RWPE1 (cell line): ENCODE measurements around the gene TBCK.
A peak's percentile ranks its signal among the peaks of the same experiment; 100 is the strongest.

Experiments used
- CTCF ChIA-PET: fragments of 350-600 bp; sonication (Branson Sonifier 250); formaldehyde crosslinking; extraction: SDS; loops from one replicate; lab custom pipeline; 2021; lab: Yijun Ruan, JAX
- POLR2A ChIA-PET: fragments of 400-600 bp; formaldehyde crosslinking; extraction: SDS; loops from one replicate; lab custom pipeline; 2020; ENCODE audit warnings: antibody characterized with exemption; ENCODE audit not compliant: low non-redundant PET; lab: Yijun Ruan, JAX
- DNase-seq: peaks from one replicate; pipeline ENCODE4 v3.0.0; 2012; ENCODE audit warnings: low spot score
- H3K27ac ChIP-seq: fragments of 450-650 bp; 2 replicates; pipeline ENCODE4 v1.5.1; 2017
- CTCF ChIP-seq: fragments of 450-650 bp; conservative IDR thresholded peaks from 2 replicates; pipeline ENCODE4 v1.5.1; 2017; ENCODE audit warnings: low read depth, mild to moderate bottlenecking

The TBCK gene

GRCh38 chr4:106065018-106065417 is 251.0 kb downstream of the TBCK start:
- ChIA-PET POLR2A (no interaction called here), CTCF (interaction anchor here (0.6 kb wide), 1 partner anchor 110 kb away, joined by 3 read pairs; no protein-coding TSS in a partner anchor)
- no peak for DNase-seq
- no peak for TF ChIP-seq CTCF
- H3K27ac ChIP-seq: no peak overlapping the region

- no peak overlapping the region for H3K27ac ChIP-seq
- TF ChIP-seq CTCF: no peak
- ChIA-PET CTCF (interaction anchor here (0.6 kb wide), 1 partner anchor 522 kb away, joined by 3 read pairs; no protein-coding TSS in a partner anchor), POLR2A (no interaction called here)
- DNase-seq: no peak
Measured at GRCh38 chr4:106063009-106063408, 253.0 kb downstream of the TBCK start.

- no peak for TF ChIP-seq CTCF
- POLR2A ChIA-PET: no interaction called here
- CTCF ChIA-PET: interaction anchor here (0.6 kb wide), 2 partner anchors 51 to 522 kb away, joined by 3 read pairs; no protein-coding TSS in a partner anchor
- H3K27ac ChIP-seq: no peak overlapping the region
- peak; percentile 39 for DNase-seq
Measured at GRCh38 chr4:106062452-106062875, 253.5 kb downstream of the TBCK start.

- no peak overlapping the region for H3K27ac ChIP-seq
- ChIA-PET POLR2A (interaction anchor here (0.6 kb wide), 1 partner anchor 87 kb away, joined by 3 read pairs; no protein-coding TSS in a partner anchor), CTCF (no interaction called here)
- DNase-seq: no peak
- no peak for TF ChIP-seq CTCF
Measured at GRCh38 chr4:106058921-106059320, 257.1 kb downstream of the TBCK start.

- CTCF ChIA-PET: no interaction called here
- no peak overlapping the region for H3K27ac ChIP-seq
- TF ChIP-seq CTCF: no peak
- POLR2A ChIA-PET: no interaction called here
- DNase-seq: no peak
Measured at GRCh38 chr4:106056914-106057313, 259.1 kb downstream of the TBCK start.

GRCh38 chr4:106051514-106051913 is 264.5 kb downstream of the TBCK start:
- no peak overlapping the region for H3K27ac ChIP-seq
- ChIA-PET POLR2A (no interaction called here), CTCF (interaction anchor here (0.6 kb wide), 1 partner anchor 312 kb away, joined by 3 read pairs; no protein-coding TSS in a partner anchor)
- no peak for DNase-seq
- TF ChIP-seq CTCF: no peak
